ENCODE data around the gene MEIS3. TPM values are rescaled to one million over a fixed set of nuclear protein-coding genes. Genes with fewer than 3 reads are reported as not detected.

Gene MEIS3
- total RNA-seq, 4 donors from 2014 or later, result 3.8 to 10.5 (median 6.0) TPM

DNA sequence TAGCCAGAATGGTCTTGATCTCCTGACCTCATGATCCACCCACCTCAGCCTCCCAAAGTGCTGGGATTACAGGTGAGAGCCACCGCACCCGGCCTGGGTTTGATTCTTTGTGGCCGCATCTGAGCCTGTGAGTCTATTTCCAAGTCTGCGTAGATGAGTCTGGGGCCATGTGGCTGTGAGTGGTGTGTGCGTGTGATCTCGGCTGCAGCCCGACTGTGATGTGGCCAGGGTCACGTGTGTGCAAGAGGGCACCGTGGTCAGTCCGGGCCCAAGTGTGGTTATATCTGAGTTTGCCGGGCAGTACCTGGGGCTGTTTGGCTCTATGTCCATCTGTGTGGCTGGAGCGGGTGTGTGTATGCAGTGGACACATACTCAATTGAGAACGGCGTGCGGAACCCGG is 5.4 kb downstream of the MEIS3 start:
- TF ChIP-seq, protein P1, sequence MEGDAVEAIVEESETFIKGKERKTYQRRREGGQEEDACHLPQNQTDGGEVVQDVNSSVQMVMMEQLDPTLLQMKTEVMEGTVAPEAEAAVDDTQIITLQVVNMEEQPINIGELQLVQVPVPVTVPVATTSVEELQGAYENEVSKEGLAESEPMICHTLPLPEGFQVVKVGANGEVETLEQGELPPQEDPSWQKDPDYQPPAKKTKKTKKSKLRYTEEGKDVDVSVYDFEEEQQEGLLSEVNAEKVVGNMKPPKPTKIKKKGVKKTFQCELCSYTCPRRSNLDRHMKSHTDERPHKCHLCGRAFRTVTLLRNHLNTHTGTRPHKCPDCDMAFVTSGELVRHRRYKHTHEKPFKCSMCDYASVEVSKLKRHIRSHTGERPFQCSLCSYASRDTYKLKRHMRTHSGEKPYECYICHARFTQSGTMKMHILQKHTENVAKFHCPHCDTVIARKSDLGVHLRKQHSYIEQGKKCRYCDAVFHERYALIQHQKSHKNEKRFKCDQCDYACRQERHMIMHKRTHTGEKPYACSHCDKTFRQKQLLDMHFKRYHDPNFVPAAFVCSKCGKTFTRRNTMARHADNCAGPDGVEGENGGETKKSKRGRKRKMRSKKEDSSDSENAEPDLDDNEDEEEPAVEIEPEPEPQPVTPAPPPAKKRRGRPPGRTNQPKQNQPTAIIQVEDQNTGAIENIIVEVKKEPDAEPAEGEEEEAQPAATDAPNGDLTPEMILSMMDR (IDR thresholded peaks at IDR 0.05; ENCODE audit: low read depth), result no peak

DNA sequence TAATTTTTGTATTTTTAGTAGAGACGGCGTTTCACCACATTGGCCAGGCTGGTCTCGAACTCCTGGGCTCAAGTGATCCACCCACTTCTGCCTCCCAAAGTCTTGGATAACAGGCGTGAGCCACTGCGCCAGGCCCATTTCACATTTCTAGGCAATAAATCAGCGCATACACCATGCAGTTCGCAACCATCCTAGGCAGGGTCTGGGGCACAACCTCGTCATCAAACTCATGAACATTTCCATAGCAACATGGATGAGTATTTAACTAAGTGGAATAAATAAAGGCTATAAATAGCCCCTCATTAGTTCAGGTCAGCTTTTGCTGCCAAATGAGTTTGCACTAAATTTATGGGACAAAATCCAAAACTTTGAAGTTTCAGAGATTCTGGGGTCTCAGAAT is 8.2 kb downstream of the MEIS3 start:
- TF ChIP-seq, protein P1 (IDR thresholded peaks at IDR 0.05; ENCODE audit: low read depth), result no peak

DNA sequence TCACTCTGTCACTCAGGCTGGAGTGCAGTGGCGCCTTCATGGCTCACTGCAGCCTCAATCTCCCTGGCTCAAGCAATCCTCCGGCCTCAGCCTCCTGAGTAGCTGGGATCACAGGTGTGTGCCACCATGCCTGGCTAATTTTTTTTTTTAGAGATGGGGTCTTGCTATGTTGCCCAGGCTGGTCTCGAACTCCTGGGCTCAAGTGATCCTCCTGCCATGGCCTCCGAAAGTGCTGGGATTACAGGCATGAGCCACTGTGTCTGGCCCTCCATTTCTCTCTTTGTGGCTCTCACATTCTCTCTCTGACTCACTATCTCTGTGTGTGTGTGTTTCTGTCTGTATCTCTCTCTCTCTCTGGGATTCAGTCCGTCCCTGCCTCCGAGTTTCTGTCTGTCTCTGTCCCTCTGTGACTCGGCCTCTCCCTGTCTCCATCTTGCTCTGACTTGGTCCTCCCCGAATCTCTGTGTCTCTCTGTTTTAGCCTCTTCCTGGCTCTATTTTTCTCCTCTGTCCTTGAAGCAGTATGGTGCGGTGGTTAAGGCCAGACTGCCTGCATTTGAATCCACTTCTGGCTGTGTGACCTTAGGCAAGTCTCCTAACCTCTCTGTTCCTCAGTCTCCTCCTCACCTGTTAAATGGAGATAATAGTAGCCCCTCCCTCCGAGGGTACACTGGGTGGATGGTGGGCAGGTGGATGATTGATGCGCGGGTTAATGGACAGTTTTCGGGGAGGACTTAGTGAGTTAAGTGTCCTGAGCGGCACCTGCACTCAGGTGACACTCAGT is 11.0 kb downstream of the MEIS3 start:
- TF ChIP-seq, protein P1 (IDR thresholded peaks at IDR 0.05; ENCODE audit: low read depth), result no peak

DNA sequence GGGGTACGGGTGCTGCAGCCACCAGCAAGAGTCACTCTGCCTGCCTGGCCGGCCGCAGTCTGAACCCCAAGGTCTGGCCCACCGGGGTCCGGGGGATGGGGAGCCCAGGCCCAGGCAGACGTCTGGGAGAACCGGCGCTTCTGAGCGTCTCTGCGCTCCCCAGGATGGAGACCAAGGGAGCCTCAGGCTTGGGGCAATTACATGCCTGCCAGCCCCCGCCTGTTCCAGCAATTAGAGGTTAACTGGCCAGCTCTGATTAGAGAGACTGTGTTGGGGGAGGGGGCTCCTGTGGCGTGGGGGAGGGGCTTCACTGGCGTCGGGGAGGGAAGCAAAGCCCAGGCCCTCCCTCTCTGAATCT is 11.9 kb downstream of the MEIS3 start:
- TF ChIP-seq, protein P1 (IDR thresholded peaks at IDR 0.05; ENCODE audit: low read depth), result no peak

DNA sequence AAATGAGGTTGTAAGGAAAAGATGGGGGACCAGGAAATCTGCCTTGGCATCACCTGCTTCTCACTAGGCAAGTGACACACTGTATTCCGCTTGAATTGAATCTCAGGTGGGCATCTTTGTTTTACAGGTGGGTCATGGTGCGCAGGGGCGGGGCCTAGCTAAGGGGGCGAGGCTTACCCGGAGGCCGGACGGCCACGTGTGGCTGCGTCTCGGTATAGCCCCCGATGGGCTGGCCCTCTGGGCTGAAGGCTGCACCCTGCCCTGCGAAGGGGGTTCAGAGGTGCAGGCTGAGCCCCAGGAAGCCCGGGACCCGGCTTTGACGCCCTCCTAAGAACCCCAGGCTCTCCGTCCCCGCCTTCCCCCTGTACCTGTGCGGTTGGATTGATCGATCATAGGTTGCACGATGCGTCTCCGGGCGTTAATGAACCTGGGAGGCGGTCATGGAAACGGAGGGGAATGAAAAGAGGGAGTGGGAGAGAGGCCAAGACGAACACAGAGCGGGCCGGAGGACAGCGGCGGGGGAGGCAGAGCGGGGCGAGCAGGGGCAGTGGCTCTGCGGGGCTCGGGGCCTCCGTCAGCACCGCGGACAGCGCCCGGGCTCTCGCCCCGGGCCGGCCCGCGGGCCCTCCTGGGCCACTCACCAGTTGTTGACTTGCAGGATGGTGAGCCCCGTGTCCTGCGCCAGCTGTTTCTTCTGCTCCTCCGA is 12.5 kb downstream of the MEIS3 start:
- TF ChIP-seq, protein P1 (IDR thresholded peaks at IDR 0.05; ENCODE audit: low read depth), result no peak

DNA sequence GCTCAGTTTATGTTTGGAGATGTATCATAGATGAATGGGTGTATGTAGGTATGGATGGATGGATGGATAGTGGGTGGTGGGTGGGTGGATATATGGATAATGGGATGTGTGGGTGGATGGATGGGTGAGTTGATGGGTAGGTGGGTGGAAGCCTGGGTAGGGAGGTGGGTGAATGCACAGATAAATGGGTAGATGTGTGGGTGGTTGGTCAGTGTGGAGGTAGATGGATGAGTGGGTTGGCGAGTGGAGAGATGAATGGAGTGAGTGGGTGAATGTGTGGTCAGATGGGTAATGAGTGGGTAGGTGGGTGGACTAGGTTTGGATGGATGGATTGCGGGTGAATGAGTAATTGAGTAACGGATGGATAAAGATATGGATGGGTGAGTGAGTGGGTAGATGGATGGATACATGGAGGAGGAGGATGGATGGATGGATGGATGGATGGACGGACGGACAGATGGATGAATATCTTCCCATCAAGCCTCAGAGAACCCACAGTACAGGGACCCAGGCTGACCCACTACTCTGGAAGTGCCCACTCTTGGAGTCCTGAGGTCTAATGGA is 13.4 kb downstream of the MEIS3 start:
- TF ChIP-seq, protein P1 (IDR thresholded peaks at IDR 0.05; ENCODE audit: low read depth), result no peak

DNA sequence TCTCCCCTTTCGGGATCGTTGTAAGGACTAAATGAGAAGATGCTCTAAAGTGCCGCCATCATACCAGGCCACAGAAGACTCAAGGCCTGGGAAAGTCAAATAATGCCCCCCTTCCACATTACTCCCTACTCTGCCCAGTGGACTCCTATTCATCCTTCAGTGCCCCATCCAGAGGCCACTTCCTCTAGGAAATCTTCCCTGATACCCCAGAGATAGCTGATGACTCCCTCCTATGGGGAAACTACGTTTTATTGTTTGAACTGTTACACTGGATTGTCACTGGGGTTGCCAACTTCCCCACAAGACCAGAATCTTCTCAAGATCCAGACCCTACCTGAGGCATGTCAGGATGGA is 14.2 kb downstream of the MEIS3 start:
- TF ChIP-seq, protein P1 (IDR thresholded peaks at IDR 0.05; ENCODE audit: low read depth), result no peak

Data from subcutaneous adipose tissue (tissue), 4 donors.